GM06990 (cell line): Measurements from ENCODE around the gene AKAP1.

ENCODE experiments used
- DNase-seq: peaks from one replicate; pipeline ENCODE4 v3.0.0-alpha.2; 2011; ENCODE audit not compliant: insufficient read length; ENCODE audit errors: extremely low read depth
- H3K27me3 ChIP-seq: replicated peaks from 2 replicates; pipeline ENCODE4 v1.6.0; 2011; ENCODE audit warnings: low read length; ENCODE audit not compliant: control insufficient read depth, insufficient read depth
- H3K36me3 ChIP-seq: 2 replicates; pipeline ENCODE4 v1.5.1; 2011; ENCODE audit warnings: low read length; ENCODE audit not compliant: control insufficient read depth, insufficient read depth
- H3K4me3 ChIP-seq: replicated peaks from 2 replicates; pipeline ENCODE4 v1.5.1; 2011; ENCODE audit warnings: low read depth, mild to moderate bottlenecking, control low read depth, low read length
- TF ChIP-seq, protein P1 (sequence below): IDR thresholded peaks from 2 replicates; pipeline ENCODE4 v1.5.1; 2011; ENCODE audit warnings: low read length, control low read depth, mild to moderate bottlenecking, inconsistent platforms; ENCODE audit not compliant: insufficient read depth, poor library complexity, severe bottlenecking

The AKAP1 gene

DNA sequence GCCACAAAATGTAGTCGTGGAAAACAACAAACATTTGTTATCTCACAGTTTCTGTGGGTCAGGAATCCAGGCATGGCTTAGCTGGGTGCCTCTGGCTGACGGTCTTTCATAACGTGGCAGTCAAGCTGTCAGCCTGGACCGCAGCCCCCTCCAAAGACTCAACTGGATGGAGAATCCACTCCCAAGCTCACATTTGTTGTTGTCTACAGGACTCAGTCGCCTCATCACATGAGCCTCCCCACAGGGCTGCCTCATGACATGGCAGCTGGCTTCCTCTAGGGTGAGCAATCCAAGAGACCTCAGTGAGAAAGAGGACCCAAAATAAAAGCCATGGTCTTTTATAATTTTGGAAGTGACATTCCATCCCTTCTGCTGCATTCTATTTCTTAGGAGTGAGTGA lies 34.7 kb upstream of the AKAP1 start:
- no peak overlapping the region for H3K4me3 ChIP-seq
- no peaks in the 10 kb centered on the region for H3K36me3 ChIP-seq
- TF ChIP-seq, protein P1, sequence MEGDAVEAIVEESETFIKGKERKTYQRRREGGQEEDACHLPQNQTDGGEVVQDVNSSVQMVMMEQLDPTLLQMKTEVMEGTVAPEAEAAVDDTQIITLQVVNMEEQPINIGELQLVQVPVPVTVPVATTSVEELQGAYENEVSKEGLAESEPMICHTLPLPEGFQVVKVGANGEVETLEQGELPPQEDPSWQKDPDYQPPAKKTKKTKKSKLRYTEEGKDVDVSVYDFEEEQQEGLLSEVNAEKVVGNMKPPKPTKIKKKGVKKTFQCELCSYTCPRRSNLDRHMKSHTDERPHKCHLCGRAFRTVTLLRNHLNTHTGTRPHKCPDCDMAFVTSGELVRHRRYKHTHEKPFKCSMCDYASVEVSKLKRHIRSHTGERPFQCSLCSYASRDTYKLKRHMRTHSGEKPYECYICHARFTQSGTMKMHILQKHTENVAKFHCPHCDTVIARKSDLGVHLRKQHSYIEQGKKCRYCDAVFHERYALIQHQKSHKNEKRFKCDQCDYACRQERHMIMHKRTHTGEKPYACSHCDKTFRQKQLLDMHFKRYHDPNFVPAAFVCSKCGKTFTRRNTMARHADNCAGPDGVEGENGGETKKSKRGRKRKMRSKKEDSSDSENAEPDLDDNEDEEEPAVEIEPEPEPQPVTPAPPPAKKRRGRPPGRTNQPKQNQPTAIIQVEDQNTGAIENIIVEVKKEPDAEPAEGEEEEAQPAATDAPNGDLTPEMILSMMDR = no peak
- DNase-seq = no peak
- no peaks in the 10 kb centered on the region for H3K27me3 ChIP-seq

DNA sequence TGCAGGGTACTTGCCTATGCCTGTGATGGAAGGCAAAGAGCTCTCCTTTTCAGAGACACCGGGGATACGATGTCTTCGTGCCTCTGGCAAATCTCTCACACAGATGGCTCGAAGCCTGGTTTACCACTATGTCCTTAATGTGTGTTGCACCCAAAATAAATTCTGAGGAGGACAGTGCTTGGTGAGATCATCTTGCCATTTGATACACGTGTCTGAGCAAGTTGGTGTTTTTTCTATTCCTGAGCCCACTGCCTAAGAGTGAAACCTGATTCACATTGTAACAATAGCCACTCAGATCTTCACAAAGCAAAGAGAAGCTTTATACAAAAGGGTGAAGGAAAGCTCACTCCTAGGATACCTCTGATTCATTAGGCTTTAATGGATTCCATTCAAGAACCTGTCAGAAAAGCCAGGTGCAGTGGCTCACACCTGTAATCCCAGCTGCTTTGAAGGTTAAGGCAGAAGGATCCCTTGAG lies 33.1 kb upstream of the AKAP1 start:
- Histone ChIP-seq H3K27me3 (no peaks in the 10 kb centered on the region), H3K4me3 (no peak overlapping the region), H3K36me3 (no peaks in the 10 kb centered on the region)
- TF ChIP-seq, protein P1 = no peak
- no peak for DNase-seq

DNA sequence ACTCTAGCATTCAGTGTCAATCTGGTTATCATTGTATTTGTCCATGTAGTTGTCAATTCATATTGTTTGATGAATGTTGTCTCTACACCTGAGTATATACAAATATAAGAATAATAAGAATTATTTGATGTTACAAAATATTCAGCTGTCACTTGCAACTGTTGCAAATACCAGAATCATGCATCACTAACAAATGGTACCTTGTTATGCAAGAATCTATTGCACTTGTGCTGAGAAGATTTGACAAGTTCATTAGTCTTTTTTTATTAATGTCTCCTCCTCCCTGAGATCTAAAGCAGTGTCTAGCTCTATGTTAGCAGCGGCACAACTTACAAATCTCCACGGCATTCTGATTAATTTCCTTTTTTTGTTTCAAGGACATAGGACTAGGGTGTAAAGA lies 22.2 kb upstream of the AKAP1 start:
- Histone ChIP-seq H3K27me3 (no peaks in the 10 kb centered on the region), H3K4me3 (no peak overlapping the region), H3K36me3 (no peaks in the 10 kb centered on the region)
- TF ChIP-seq, protein P1 = no peak
- no peak for DNase-seq

DNA sequence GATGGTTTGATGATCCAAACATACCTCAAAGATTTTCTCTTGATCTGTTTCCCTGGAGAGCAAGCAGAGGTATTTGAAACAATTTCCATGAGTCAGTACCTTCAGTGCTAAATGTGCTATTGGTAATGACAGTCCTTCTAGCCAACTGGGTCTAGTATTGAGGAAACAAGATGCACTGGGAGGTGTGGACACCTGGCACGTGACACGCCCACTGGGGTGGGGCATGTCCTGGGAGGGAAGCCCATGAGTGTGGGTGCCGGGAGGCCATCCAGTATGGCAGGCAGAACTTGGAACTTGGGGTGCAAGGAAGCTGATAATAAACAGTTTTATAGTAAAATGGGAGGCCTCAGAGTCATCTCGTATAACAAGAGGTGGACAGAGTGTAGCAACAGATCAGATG lies 17.9 kb upstream of the AKAP1 start:
- TF ChIP-seq, protein P1 = no peak

DNA sequence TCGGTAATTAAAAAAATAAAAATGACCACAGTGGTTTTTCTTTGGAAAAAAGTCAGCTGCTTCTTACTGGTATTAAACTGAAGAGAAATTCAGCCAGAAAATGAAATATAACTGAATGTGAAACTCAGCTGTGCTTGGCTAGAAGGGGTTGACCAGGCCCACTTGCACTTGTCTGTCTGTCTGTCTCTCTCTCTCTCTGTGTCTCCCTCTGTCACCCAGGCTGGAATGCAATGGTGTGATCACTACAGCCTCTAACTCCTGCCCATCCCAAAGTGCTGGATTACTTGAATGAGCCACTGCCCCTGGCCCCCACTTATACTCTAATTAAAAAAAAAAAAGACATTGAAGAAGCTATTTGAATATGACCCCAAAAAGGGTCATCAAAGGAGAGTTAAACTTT lies 17.3 kb upstream of the AKAP1 start:
- no peaks in the 10 kb centered on the region for H3K36me3 ChIP-seq
- H3K27me3 ChIP-seq = no peaks in the 10 kb centered on the region
- H3K4me3 ChIP-seq = no peak overlapping the region
- no peak for DNase-seq
- TF ChIP-seq, protein P1 = no peak

More for the DNA sequence above, 17.9 kb upstream of the AKAP1 start:
- Histone ChIP-seq H3K36me3 (no peaks in the 10 kb centered on the region), H3K27me3 (no peaks in the 10 kb centered on the region), H3K4me3 (no peak overlapping the region)
- no peak for DNase-seq

GRCh38 chr17:57068222-57068658 lies 16.8 kb upstream of the AKAP1 start:
- Histone ChIP-seq H3K36me3 (no peaks in the 10 kb centered on the region), H3K27me3 (no peaks in the 10 kb centered on the region), H3K4me3 (no peak overlapping the region)
- TF ChIP-seq, protein P1 = no peak
- DNase-seq = no peak
